BLaER1 treated with 17β-estradiol and CSF1 and Interleukin-3, amounts not matched to agents 10 nM and 100 nM (cell line): ENCODE data around the gene TERC.
"Not testable (repeated sequence)": the region's sequence is repeated elsewhere in the genome, so short reads cannot be mapped to it uniquely, and the experiment has no call there.

Experiments
- H3K27ac ChIP-seq, 11 experiments: shearing (Covaris generic); formaldehyde crosslinking; 2 replicates each; pipeline ENCODE4 v1.8.1; 2022
- H3K27me3 ChIP-seq, 11 experiments: shearing (Covaris generic); formaldehyde crosslinking; 2 replicates each; pipeline ENCODE4 v1.8.1; 2022
- H3K36me3 ChIP-seq, 11 experiments: shearing (Covaris generic); formaldehyde crosslinking; 2 replicates each; pipeline ENCODE4 v1.8.1; 2022
- H3K4me1 ChIP-seq, 10 experiments: shearing (Covaris generic); formaldehyde crosslinking; 2 replicates each; pipeline ENCODE4 v1.8.1; 2022
- H3K4me2 ChIP-seq, 11 experiments: shearing (Covaris generic); formaldehyde crosslinking; 2 replicates each; pipeline ENCODE4 v1.8.1; 2022
- H3K4me3 ChIP-seq, 10 experiments: shearing (Covaris generic); formaldehyde crosslinking; 2 replicates each; pipeline ENCODE4 v1.8.1; 2022
- H3K9ac ChIP-seq, 11 experiments: shearing (Covaris generic); formaldehyde crosslinking; 2 replicates each; pipeline ENCODE4 v1.8.1; 2022
- H3K9me3 ChIP-seq, 11 experiments: shearing (Covaris generic); formaldehyde crosslinking; replicated peaks in 1 of 11; 2 replicates each; pipeline ENCODE4 v1.8.1; 2022
- H4K20me1 ChIP-seq, 11 experiments: shearing (Covaris generic); formaldehyde crosslinking; 2 replicates each; pipeline ENCODE4 v1.8.1; 2022
- Cebpa-rat ChIP-seq, 11 experiments: shearing (Covaris generic); IDR thresholded peaks; 2 replicates each; pipeline ENCODE4 v1.8.1; 2022

Gene TERC

DNA sequence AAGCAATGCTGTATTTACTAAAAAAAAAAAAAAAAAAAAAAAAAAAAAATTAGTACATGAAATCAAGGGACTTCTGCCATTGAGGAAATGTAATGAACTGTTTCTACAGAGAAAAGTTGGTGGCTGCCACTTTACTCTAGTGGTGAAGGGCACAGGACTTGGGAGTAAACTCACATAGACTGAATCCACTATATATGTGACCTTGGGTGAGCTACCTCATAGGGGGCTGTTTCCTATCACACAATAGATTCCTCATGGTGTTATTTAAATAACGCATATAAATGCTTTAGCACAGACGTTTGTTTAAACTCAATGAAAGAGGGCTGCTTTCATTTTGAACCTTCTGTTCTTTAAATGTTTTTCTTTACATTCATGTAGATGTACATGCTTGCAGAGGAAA is 25.8 kb downstream of the TERC start:
- H3K36me3 ChIP-seq: no peaks in the 10 kb centered on the region
- H3K4me2 ChIP-seq: no peak overlapping the region
- H3K4me3 ChIP-seq: no peak overlapping the region
- no peaks in the 10 kb centered on the region for H3K27me3 ChIP-seq
- no peak overlapping the region for H3K27ac ChIP-seq
- H3K9me3 ChIP-seq: peaks cover 16 to 27% (median 22%) of the 10 kb centered on the region in 11 experiments
- H4K20me1 ChIP-seq: no peaks in the 10 kb centered on the region
- no peak overlapping the region for H3K9ac ChIP-seq
- H3K4me1 ChIP-seq: peaks cover 0 to 10% (median 0%) of the 10 kb centered on the region in 10 experiments; a peak in 5 of 20 replicates
- TF ChIP-seq Cebpa-rat (IDR thresholded peaks at IDR 0.05): no peak

DNA sequence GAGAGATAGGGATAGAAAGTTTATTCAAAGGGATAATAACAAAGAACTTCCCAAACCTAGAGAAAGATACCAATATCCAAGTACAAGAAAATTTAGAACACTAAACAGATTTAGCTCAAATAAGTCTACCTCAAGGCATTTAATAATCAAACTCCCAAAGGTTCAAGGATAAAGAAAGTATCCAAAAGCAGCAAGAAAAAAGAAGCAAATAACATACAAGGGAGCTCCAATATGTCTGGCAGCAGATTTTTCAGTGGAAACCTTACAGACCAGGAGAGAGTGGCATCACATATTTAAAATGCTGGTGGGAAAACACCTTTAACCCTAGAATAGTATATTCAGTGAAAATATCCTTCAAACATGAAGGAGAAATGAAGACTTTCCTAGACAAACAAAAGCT is 33.0 kb downstream of the TERC start:
- H3K4me3 ChIP-seq, H3K36me3 ChIP-seq, H3K27me3 ChIP-seq, H3K4me1 ChIP-seq, H3K27ac ChIP-seq, H3K4me2 ChIP-seq, H4K20me1 ChIP-seq, H3K9ac ChIP-seq: not testable (repeated sequence)
- H3K9me3 ChIP-seq: peaks cover 23 to 43% (median 33%) of the 10 kb centered on the region in 11 experiments

DNA sequence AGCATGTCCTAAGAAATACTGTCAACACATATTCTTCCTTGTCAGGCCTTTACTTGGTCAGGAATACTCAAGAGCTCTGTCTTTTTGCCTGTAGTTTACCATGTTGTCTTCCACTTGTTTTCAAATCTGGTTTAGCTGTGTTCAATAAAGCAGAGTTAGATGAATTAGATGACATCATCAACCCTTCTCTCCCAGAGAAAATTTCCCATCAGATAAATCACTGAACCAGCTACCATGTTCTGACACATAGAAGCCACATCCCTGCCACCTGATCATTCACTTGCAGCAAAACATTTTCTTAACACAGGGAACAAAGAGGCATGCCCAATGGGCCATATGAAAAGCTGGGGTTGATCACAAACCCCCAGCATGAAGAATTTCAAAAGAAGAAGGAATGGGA is 42.1 kb downstream of the TERC start:
- H3K9ac ChIP-seq: no peak overlapping the region
- TF ChIP-seq Cebpa-rat (IDR thresholded peaks at IDR 0.05): no peak

DNA sequence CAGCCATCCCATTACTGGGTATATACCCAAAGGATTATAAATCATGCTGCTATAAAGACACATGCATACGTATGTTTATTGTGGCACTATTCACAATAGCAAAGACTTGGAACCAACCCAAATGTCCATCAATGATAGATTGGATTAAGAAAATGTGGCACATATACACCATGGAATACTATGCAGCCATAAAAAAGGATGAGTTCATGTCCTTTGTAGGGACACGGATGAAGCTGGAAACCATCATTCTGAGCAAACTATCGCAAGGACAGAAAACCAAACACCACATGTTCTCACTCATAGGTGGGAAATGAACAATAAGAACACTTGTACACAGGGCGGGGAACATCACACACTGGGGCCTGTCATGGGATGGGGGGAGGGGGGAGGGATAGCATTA is 46.4 kb downstream of the TERC start:
- H3K4me2 ChIP-seq: not testable (repeated sequence)

More for the DNA sequence above, 42.1 kb downstream of the TERC start:
- Histone ChIP-seq H3K4me3 (no peak overlapping the region), H3K9me3 (no peaks in the 10 kb centered on the region), H3K36me3 (no peaks in the 10 kb centered on the region), H4K20me1 (no peaks in the 10 kb centered on the region), H3K27me3 (no peaks in the 10 kb centered on the region), H3K27ac (no peak overlapping the region), H3K4me2 (no peak overlapping the region), H3K4me1 (peaks cover 0 to 6% (median 0%) of the 10 kb centered on the region in 10 experiments; a peak in 3 of 20 replicates)

More for the DNA sequence above, 46.4 kb downstream of the TERC start:
- H4K20me1 ChIP-seq, H3K4me1 ChIP-seq, H3K27ac ChIP-seq, H3K4me3 ChIP-seq, H3K9me3 ChIP-seq, H3K27me3 ChIP-seq, H3K9ac ChIP-seq, H3K36me3 ChIP-seq: not testable (repeated sequence)
